K562 (cell line): ENCODE measurements around the gene VGLL4. TPM values are rescaled to one million over a fixed set of nuclear protein-coding genes. Genes with fewer than 3 reads are reported as not detected.
A peak's percentile ranks its signal among the peaks of the same experiment; 100 is the strongest.

Experiments used
- BHLHE40 ChIP-seq: IDR thresholded peaks from 2 replicates; pipeline ENCODE4 v1.6.1; 2011; ENCODE audit warnings: low read length, improper control_type of control experiment
- BMI1 ChIP-seq: fragments of 150-350 bp; IDR thresholded peaks from 2 replicates; pipeline ENCODE4 v1.6.1; 2014; ENCODE audit warnings: low read length
- CHD1 ChIP-seq: fragments of 200-600 bp; sonication (generic); IDR thresholded peaks from one replicate; pipeline ENCODE4 v1.6.1; 2012; ENCODE audit warnings: mild to moderate bottlenecking, moderate library complexity, low read length, inconsistent platforms
- GTF2E2 ChIP-seq: fragments of 200-800 bp; sonication (Bioruptor generic); IDR thresholded peaks from 2 replicates; pipeline ENCODE4 v1.6.1; 2016; ENCODE audit warnings: missing genetic modification characterization, missing compliant biosample characterization
- KDM5B ChIP-seq: fragments of 200-600 bp; sonication (generic); IDR thresholded peaks from 2 replicates; pipeline ENCODE4 v1.6.1; 2012; ENCODE audit warnings: low read depth, mild to moderate bottlenecking, moderate library complexity, low read length, control low read depth, inconsistent platforms; ENCODE audit not compliant: insufficient replicate concordance
- MYC ChIP-seq, 2 experiments: fragments of 250-450 bp in 1 of 2; sonication (Bioruptor Pico) in 1 of 2; IDR thresholded peaks; 2 replicates each; pipeline versions ENCODE4 v1.5.1 to v1.6.1; 2012 to 2021; ENCODE audit warnings: low read depth in 2 of 2, borderline replicate concordance in 1 of 2, improper control_type of control experiment in 1 of 2, low read length in 1 of 2, mild to moderate bottlenecking in 1 of 2, moderate library complexity in 1 of 2
- RBM17 ChIP-seq: fragments of 200-400 bp; formaldehyde crosslinking; IDR thresholded peaks from 2 replicates; pipeline ENCODE4 v1.6.1; 2017; ENCODE audit warnings: low read depth, mild to moderate bottlenecking, low read length, borderline replicate concordance
- SIN3B ChIP-seq: fragments of 450-650 bp; IDR thresholded peaks from 2 replicates; pipeline ENCODE4 v1.6.1; 2017; ENCODE audit warnings: low read depth, mild to moderate bottlenecking, moderate library complexity
- SMAD4 ChIP-seq: fragments of 250-450 bp; sonication (Bioruptor Pico); conservative IDR thresholded peaks from 2 replicates; pipeline ENCODE4 v1.8.0; 2021; ENCODE audit warnings: inconsistent platforms, mild to moderate bottlenecking, moderate library complexity
- SRSF7 ChIP-seq: fragments of 200-400 bp; formaldehyde crosslinking; optimal IDR thresholded peaks from 2 replicates; pipeline ENCODE3; 2017; ENCODE audit warnings: mild to moderate bottlenecking, low read depth, low read length
- YBX1 ChIP-seq: fragments of 450-650 bp; IDR thresholded peaks from 2 replicates; pipeline ENCODE4 v1.7.1; 2016; ENCODE audit warnings: mild to moderate bottlenecking
- ZNF324 ChIP-seq: fragments of 250-450 bp; sonication (Bioruptor Pico); IDR thresholded peaks from 2 replicates; pipeline ENCODE4 v1.4.0; 2020; ENCODE audit warnings: mild to moderate bottlenecking
- ZNF436 ChIP-seq: fragments of 250-450, 450-650 bp; sonication (Bioruptor Pico); formaldehyde crosslinking; IDR thresholded peaks from 2 replicates; pipeline ENCODE4 v1.7.0; 2020; ENCODE audit warnings: mild to moderate bottlenecking
- ZNF76 ChIP-seq: fragments of 250-450 bp; sonication (Bioruptor Pico); IDR thresholded peaks from 2 replicates; pipeline ENCODE4 v1.4.0; 2020; ENCODE audit warnings: mild to moderate bottlenecking, moderate library complexity, borderline replicate concordance
- polyA plus RNA-seq, 8 experiments: library from polyadenylated mRNA; depleted of rRNA in 4 of 8; stranded (reverse) in 5 of 8; unstranded in 3 of 8; fragments of >200 nt; fragmentation: Nextera tagmentation in 2 of 8; fragmentation: Illumina TruSeq in 1 of 8; extraction: Ambion mirVana in 2 of 8; extraction: Trizol in 1 of 8; gene quantifications; 2 replicates each; pipeline versions ENCODE4 v1.2.1 to v1.2.3, GENCODE V29; 2011 to 2014; ENCODE audit warnings: inconsistent platforms in 1 of 8, missing spikeins in 1 of 8
- total RNA-seq, 7 experiments: library from RNA; depleted of rRNA in 6 of 7; stranded (reverse); fragments of >200 nt in 6 of 7; fragmentation: Illumina TruSeq in 2 of 7; extraction: Trizol in 2 of 7; gene quantifications; 2 replicates each; pipeline versions ENCODE4 v1.2.1 to v1.2.3, GENCODE V29; 2011 to 2021; ENCODE audit warnings: low replicate concordance in 1 of 7
- TF ChIP-seq, protein P1 (sequence below): fragments of 250-450 bp; sonication (Bioruptor Pico); IDR thresholded peaks from 2 replicates; pipeline ENCODE4 v1.5.0; 2022; ENCODE audit warnings: mild to moderate bottlenecking
- TF ChIP-seq, protein P2 (sequence below): fragments of 450-650 bp; formaldehyde crosslinking; IDR thresholded peaks from 2 replicates; pipeline ENCODE4 v1.4.0; 2020; ENCODE audit warnings: mild to moderate bottlenecking, mixed read lengths
- TF ChIP-seq, protein P3 (sequence below), 3 experiments: IDR thresholded peaks in 2 of 3; conservative IDR thresholded peaks in 1 of 3; 2 replicates each; pipeline ENCODE4 v1.5.1; 2011 to 2012; ENCODE audit warnings: low read length in 3 of 3, mild to moderate bottlenecking in 3 of 3, control low read depth in 2 of 3, improper control_type of control experiment in 1 of 3, inconsistent platforms in 1 of 3, low read depth in 1 of 3, mixed read lengths in 1 of 3, moderate library complexity in 1 of 3; ENCODE audit not compliant: insufficient read depth in 2 of 3
- TF ChIP-seq, protein P4 (sequence below), 2 experiments: fragments of 450-650 bp in 1 of 2; sonication (generic) in 1 of 2; formaldehyde crosslinking in 1 of 2; IDR thresholded peaks in 1 of 2; conservative IDR thresholded peaks in 1 of 2; 2 replicates each; pipeline versions ENCODE4 v1.6.1 to v1.8.1; 2016 to 2023; ENCODE audit warnings: mild to moderate bottlenecking in 2 of 2, moderate library complexity in 2 of 2, inconsistent platforms in 1 of 2, missing genetic modification reagents in 1 of 2
- TF ChIP-seq, protein P5 (sequence below): sonication (generic); formaldehyde crosslinking; IDR thresholded peaks from 2 replicates; pipeline ENCODE4 v1.9.0; 2022; ENCODE audit warnings: mild to moderate bottlenecking, missing genetic modification reagents

VGLL4 gene
- total and polyA plus RNA-seq, 9 of the 15 experiments (the other 6 are each of a cell fraction or from before 2014, with no cell fraction given): 0.27 to 10.9 (median 8.6) TPM

DNA sequence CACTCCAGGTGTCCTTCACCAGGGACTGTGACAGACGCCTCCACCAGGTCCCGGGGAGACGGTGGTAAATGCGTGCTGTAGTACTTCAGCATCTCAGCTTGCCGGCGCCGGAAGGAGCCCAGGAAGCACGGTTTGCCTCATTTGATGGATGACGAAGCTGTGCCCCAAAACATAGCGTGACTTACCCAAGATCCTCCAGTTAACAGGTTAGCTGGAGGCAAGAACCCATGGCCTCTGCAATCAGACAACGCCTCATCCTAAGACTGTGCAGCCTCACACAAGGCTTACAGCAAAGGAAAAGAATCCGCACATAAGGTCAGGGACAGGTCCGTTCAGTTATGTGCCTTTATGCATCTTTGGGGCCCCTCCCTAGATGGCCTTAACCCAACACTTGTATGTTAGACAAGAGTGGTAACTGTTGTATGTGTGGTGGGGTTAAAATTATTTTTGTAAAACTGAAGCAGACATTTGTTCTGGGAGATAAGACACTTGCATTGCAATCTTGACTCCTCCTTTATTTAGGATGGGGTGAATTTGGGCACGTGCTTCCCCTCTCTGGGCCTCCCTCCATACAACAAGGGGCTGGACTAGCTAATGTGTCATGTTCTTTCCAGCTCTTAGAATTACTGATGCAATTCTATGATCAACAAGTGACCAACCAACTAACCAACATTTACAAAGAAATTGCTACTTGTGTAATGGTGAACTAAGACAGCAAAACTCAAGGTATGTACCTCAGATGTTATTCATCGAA is 39.4 kb downstream of the VGLL4 start (continued):
- TF ChIP-seq, protein P1, sequence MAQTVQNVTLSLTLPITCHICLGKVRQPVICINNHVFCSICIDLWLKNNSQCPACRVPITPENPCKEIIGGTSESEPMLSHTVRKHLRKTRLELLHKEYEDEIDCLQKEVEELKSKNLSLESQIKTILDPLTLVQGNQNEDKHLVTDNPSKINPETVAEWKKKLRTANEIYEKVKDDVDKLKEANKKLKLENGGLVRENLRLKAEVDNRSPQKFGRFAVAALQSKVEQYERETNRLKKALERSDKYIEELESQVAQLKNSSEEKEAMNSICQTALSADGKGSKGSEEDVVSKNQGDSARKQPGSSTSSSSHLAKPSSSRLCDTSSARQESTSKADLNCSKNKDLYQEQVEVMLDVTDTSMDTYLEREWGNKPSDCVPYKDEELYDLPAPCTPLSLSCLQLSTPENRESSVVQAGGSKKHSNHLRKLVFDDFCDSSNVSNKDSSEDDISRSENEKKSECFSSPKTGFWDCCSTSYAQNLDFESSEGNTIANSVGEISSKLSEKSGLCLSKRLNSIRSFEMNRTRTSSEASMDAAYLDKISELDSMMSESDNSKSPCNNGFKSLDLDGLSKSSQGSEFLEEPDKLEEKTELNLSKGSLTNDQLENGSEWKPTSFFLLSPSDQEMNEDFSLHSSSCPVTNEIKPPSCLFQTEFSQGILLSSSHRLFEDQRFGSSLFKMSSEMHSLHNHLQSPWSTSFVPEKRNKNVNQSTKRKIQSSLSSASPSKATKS (CRISPR knock-in tag): no peak
- TF ChIP-seq GTF2E2 (tag) (no peak), SRSF7 (no peak), ZNF324 (CRISPR knock-in tag) (no peak), YBX1 (no peak), SMAD4 (CRISPR knock-in tag) (0 out of 2 replicates have a peak, but pooled peaks have one; percentile 32), ZNF76 (CRISPR knock-in tag) (no peak), ZNF436 (no peak), BHLHE40 (peak; percentile 96), SIN3B (no peak), BMI1 (no peak), MYC (IDR thresholded peaks at IDR 0.05; ENCODE audit: low read depth, low read length) (peak; percentile 49; the same call in 1 of the 2 replicates), MYC (CRISPR knock-in tag; IDR thresholded peaks at IDR 0.05; ENCODE audit: borderline replicate concordance, low read depth) (no peak), RBM17 (no peak), KDM5B (no peak), CHD1 (no peak)
- TF ChIP-seq, protein P2, sequence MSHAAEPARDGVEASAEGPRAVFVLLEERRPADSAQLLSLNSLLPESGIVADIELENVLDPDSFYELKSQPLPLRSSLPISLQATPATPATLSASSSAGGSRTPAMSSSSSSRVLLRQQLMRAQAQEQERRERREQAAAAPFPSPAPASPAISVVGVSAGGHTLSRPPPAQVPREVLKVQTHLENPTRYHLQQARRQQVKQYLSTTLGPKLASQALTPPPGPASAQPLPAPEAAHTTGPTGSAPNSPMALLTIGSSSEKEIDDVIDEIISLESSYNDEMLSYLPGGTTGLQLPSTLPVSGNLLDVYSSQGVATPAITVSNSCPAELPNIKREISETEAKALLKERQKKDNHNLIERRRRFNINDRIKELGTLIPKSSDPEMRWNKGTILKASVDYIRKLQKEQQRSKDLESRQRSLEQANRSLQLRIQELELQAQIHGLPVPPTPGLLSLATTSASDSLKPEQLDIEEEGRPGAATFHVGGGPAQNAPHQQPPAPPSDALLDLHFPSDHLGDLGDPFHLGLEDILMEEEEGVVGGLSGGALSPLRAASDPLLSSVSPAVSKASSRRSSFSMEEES (CRISPR knock-in tag): no peak
- TF ChIP-seq, protein P3, sequence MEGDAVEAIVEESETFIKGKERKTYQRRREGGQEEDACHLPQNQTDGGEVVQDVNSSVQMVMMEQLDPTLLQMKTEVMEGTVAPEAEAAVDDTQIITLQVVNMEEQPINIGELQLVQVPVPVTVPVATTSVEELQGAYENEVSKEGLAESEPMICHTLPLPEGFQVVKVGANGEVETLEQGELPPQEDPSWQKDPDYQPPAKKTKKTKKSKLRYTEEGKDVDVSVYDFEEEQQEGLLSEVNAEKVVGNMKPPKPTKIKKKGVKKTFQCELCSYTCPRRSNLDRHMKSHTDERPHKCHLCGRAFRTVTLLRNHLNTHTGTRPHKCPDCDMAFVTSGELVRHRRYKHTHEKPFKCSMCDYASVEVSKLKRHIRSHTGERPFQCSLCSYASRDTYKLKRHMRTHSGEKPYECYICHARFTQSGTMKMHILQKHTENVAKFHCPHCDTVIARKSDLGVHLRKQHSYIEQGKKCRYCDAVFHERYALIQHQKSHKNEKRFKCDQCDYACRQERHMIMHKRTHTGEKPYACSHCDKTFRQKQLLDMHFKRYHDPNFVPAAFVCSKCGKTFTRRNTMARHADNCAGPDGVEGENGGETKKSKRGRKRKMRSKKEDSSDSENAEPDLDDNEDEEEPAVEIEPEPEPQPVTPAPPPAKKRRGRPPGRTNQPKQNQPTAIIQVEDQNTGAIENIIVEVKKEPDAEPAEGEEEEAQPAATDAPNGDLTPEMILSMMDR (IDR thresholded peaks at IDR 0.05 in 2 of 3, conservative IDR thresholded peaks at IDR 0.05 in 1 of 3; ENCODE audit: insufficient read depth in 2 of 3, low read depth in 1 of 3, low read length in 3 of 3): no peak
- TF ChIP-seq, protein P4, sequence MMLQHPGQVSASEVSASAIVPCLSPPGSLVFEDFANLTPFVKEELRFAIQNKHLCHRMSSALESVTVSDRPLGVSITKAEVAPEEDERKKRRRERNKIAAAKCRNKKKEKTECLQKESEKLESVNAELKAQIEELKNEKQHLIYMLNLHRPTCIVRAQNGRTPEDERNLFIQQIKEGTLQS (IDR thresholded peaks at IDR 0.05): peak; percentile 64
- TF ChIP-seq, protein P4 (CRISPR knock-in tag; conservative IDR thresholded peaks at IDR 0.05): no peak
- TF ChIP-seq, protein P5, sequence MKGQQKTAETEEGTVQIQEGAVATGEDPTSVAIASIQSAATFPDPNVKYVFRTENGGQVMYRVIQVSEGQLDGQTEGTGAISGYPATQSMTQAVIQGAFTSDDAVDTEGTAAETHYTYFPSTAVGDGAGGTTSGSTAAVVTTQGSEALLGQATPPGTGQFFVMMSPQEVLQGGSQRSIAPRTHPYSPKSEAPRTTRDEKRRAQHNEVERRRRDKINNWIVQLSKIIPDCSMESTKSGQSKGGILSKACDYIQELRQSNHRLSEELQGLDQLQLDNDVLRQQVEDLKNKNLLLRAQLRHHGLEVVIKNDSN: peak; percentile 88
